ENCODE data around the gene MARS1.
A peak's percentile ranks its signal among the peaks of the same experiment; 100 is the strongest.

- TF ChIP-seq POLR2AphosphoS5 (IDR thresholded peaks at IDR 0.05; ENCODE audit: low read depth, low read length): no peak
- no peak for TF ChIP-seq TAF1 (IDR thresholded peaks at IDR 0.05; ENCODE audit: low read depth, low read length)
- peak; percentile 21; the same call in 1 of the 2 replicates for TF ChIP-seq POLR2A (IDR thresholded peaks at IDR 0.05; ENCODE audit: low read depth, low read length)
These were observed 28.2 kb downstream of the MARS1 start for GRCh38 chr12:57515934-57516541.

Data from GM12891 (cell line).